PC-9 (cell line): ENCODE results near the gene SEMA7A.

Source experiments
- CTCF ChIP-seq: fragments of 200-600 bp; sonication (generic); conservative IDR thresholded peaks from 2 replicates; pipeline ENCODE4 v1.6.1; 2017; ENCODE audit warnings: mixed run types, antibody characterized with exemption, mild to moderate bottlenecking, moderate library complexity
- EZH2 ChIP-seq: fragments of 200-600 bp; sonication (generic); IDR thresholded peaks from 2 replicates; pipeline ENCODE4 v1.8.0; 2017; ENCODE audit warnings: antibody characterized with exemption, low read depth

- TF ChIP-seq CTCF (peak; percentile 87), EZH2 (no peak)
Measured at GRCh38 chr15:74438721-74439316, 5.1 kb upstream of the SEMA7A start.
